SK-MEL-5 (cell line): ENCODE measurements around the gene HSPB3. TPM values are rescaled to one million over a fixed set of nuclear protein-coding genes. Genes with fewer than 3 reads are reported as not detected.
"Not testable (repeated sequence)": the region's sequence is repeated elsewhere in the genome, so short reads cannot be mapped to it uniquely, and the experiment has no call there.

Source experiments
- DNase-seq: peaks from one replicate; pipeline ENCODE4 v3.0.0-alpha.2; 2016; ENCODE audit warnings: low read depth, low spot score
- in situ Hi-C: cut with HindIII; loops from 2 replicates; pipeline ENCODE4 v1.10.0; 2016; ENCODE audit warnings: low sequenced_read_pairs, high pct_unique_total_duplicates, low pct_unique_long_range_greater_than_20kb
- total RNA-seq: library from RNA; depleted of rRNA; stranded (reverse); fragments of >200 nt; shearing (Covaris generic); gene quantifications from 2 replicates; pipeline ENCODE4 v1.2.3, GENCODE V29; 2014

Gene HSPB3
- total RNA-seq, 1 experiment from 2014 or later, result not detected

GRCh38 chr5:54449923-54450322 is 5.6 kb upstream of the HSPB3 start:
- in situ Hi-C loops, result no loop called here
- DNase-seq, result no peak

GRCh38 chr5:54450542-54450941 is 5.0 kb upstream of the HSPB3 start:
- in situ Hi-C loops, result no loop called here
- DNase-seq, result no peak

GRCh38 chr5:54453046-54453445 is 2.5 kb upstream of the HSPB3 start:
- in situ Hi-C loops, result no loop called here
- no peak for DNase-seq

- DNase-seq, result no peak
- in situ Hi-C loops, result no loop called here
These were observed 897 bp upstream of the HSPB3 start for GRCh38 chr5:54454602-54455001.

- peak; percentile 21 for DNase-seq
- in situ Hi-C loops, result no loop called here
These were observed 1.8 kb downstream of the HSPB3 start for GRCh38 chr5:54457094-54457862.

- in situ Hi-C loops, result no loop called here
- no peak for DNase-seq
These were observed 2.7 kb downstream of the HSPB3 start for GRCh38 chr5:54458221-54458620.

GRCh38 chr5:54460181-54460919 is 4.9 kb downstream of the HSPB3 start:
- no peak for DNase-seq
- in situ Hi-C loops, result no loop called here

- DNase-seq, result no peak
- in situ Hi-C loops, result no loop called here
These were observed 6.8 kb downstream of the HSPB3 start for GRCh38 chr5:54462281-54462680.

GRCh38 chr5:54463713-54464112 is 8.2 kb downstream of the HSPB3 start:
- no peak for DNase-seq
- in situ Hi-C loops, result no loop called here

GRCh38 chr5:54469622-54470021 is 14.1 kb downstream of the HSPB3 start:
- in situ Hi-C loops, result no loop called here
- DNase-seq, result no peak

- DNase-seq, result no peak
- in situ Hi-C loops, result no loop called here
These were observed 14.6 kb downstream of the HSPB3 start for GRCh38 chr5:54470128-54470527.

- DNase-seq, result no peak
- in situ Hi-C loops, result no loop called here
These were observed 15.2 kb downstream of the HSPB3 start for GRCh38 chr5:54470677-54471076.

- in situ Hi-C loops, result no loop called here
- no peak for DNase-seq
These were observed 15.9 kb downstream of the HSPB3 start for GRCh38 chr5:54471398-54471797.

- in situ Hi-C loops, result no loop called here
- no peak for DNase-seq
These were observed 21.2 kb downstream of the HSPB3 start for GRCh38 chr5:54476682-54477081.

- in situ Hi-C loops, result no loop called here
- no peak for DNase-seq
These were observed 22.5 kb downstream of the HSPB3 start for GRCh38 chr5:54477941-54478478.

- in situ Hi-C loops, result no loop called here
- no peak for DNase-seq
These were observed 24.8 kb downstream of the HSPB3 start for GRCh38 chr5:54480296-54480695.

GRCh38 chr5:54484219-54484894 is 28.9 kb downstream of the HSPB3 start:
- in situ Hi-C loops, result no loop called here
- no peak for DNase-seq

GRCh38 chr5:54485659-54486058 is 30.2 kb downstream of the HSPB3 start:
- DNase-seq, in situ Hi-C loops: not testable (repeated sequence)
